Esophagus squamous epithelium (tissue), 5 donors: ENCODE results near the gene TMEM256. TPM values are rescaled to one million over a fixed set of nuclear protein-coding genes. Genes with fewer than 3 reads are reported as not detected.
A peak's percentile ranks its signal among the peaks of the same experiment; 100 is the strongest.

ENCODE experiments used
- DNase-seq: peaks from one replicate; lab custom pipeline; 2025; lab: John Stamatoyannopoulos, UW
- H3K27ac ChIP-seq, 4 donors: fragments of 200-600 bp; sonication (generic); one replicate each; pipeline ENCODE4 v1.5.1; 2016 to 2019; ENCODE audit warnings: mild to moderate bottlenecking in 1 of 4
- H3K27me3 ChIP-seq, 4 donors: fragments of 200-600 bp; sonication (generic); 1 replicate in 3 of 4; 2 replicates in 1 of 4; pipeline versions ENCODE4 v1.5.1 to v1.6.0; 2017 to 2021; ENCODE audit warnings: antibody characterized with exemption in 1 of 4
- H3K36me3 ChIP-seq, 3 donors: fragments of 200-600 bp; sonication (generic); one replicate each; pipeline ENCODE4 v1.5.1; 2016 to 2019
- H3K4me1 ChIP-seq, 3 donors: fragments of 200-600 bp; sonication (generic); one replicate each; pipeline ENCODE4 v1.5.1; 2017 to 2019
- H3K4me3 ChIP-seq, 4 donors: fragments of 200-600 bp; sonication (generic); 1 replicate in 3 of 4; 2 replicates in 1 of 4; pipeline ENCODE4 v1.5.1; 2016 to 2019; ENCODE audit warnings: mild to moderate bottlenecking in 2 of 4, moderate library complexity in 1 of 4
- H3K9me3 ChIP-seq, 3 donors: fragments of 200-600 bp; sonication (generic); one replicate each; pipeline ENCODE4 v1.5.1; 2016 to 2019
- POLR2A ChIP-seq, 4 donors: fragments of 450-650 bp; IDR thresholded peaks; one replicate each; pipeline ENCODE4 v1.6.1; 2017; ENCODE audit warnings: antibody characterized with exemption in 4 of 4, mild to moderate bottlenecking in 4 of 4, moderate library complexity in 3 of 4
- WGBS, 2 donors: methylation state at CpG; one replicate each; pipeline ENCODE4 v1.1.5; 2018; 5-methylcytosine and 5-hydroxymethylcytosine counted together
- intact Hi-C: fragments of 100-400 bp; cut with DNase I; formaldehyde crosslinking; loops from one replicate; pipeline ENCODE4 v1.15.0; 2022
- total RNA-seq, 4 donors: library from RNA; depleted of rRNA; stranded (reverse); fragments of >200 nt; gene quantifications; one replicate each; pipeline ENCODE4 v1.1.0, GENCODE V29; 2016
- TF ChIP-seq, protein P1 (sequence below), 6 experiments: fragments of 450-650 bp in 4 of 6; fragments of 200-600 bp in 2 of 6; sonication (generic) in 2 of 6; IDR thresholded peaks; one replicate each; pipeline ENCODE4 v1.5.1; 2016 to 2019; ENCODE audit warnings: antibody characterized with exemption in 6 of 6, mild to moderate bottlenecking in 4 of 6, moderate library complexity in 4 of 6
- donor health status: DM: yes; HTN: yes; CAD: no.

Gene TMEM256
- total RNA-seq, 4 donors from 2014 or later, result 27.9 to 88.0 (median 66.7) TPM

DNA sequence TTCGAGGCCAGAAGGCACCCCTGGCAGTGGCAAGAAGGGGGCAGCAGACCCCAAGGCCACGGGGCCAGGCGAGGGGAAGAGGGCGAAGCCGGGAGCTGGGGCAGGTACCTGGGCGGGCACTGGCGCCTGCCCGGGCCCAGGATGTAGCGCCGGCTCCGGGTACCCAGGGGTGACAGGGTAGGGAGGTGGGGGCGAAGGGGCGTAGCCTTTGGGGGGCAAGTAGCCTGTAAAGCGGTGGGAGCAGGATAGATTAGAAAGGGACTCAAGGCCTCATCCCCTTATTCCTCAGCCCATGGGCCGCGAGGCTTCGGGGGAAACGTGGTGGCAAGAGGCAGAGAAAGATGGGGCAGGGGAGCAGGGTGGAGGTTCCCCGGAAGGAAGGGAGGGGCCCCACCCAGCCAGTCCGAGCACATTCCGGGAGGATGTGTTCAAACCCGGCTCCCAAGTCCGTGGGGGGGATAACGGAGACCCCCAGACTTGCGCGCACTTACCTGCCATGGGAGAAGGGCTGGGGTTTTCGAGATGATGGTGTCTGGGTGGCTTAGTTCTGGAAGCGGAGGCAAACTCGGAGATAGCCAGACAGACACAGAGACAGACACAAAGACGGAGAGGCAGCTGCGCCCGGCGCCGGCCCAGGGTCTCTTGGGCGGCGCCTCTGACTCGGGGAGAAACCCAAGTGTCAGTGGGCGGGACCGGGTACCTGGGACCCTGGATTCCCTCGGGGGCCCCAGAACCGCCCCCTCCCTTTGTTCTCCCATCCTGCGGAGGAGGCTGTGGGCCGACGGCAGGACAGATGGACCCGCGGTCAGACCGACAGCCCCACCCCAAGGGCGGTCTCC lies 10.1 kb downstream of the TMEM256 start:
- WGBS, 2 donors, result 2 to 7% methylated on average over 12 to 21 of the region's 48 CpGs
- H3K27ac ChIP-seq, result peak overlapping the region; percentile 87 to 97 (median 94)
- peaks cover 14 to 45% (median 14%) of the 10 kb centered on the region in 3 donors for H3K36me3 ChIP-seq
- intact Hi-C loops, result no loop called here
- peaks cover 11 to 32% (median 17%) of the 10 kb centered on the region in 3 donors for H3K4me1 ChIP-seq
- TF ChIP-seq POLR2A (IDR thresholded peaks at IDR 0.05), result no peak
- TF ChIP-seq, protein P1, sequence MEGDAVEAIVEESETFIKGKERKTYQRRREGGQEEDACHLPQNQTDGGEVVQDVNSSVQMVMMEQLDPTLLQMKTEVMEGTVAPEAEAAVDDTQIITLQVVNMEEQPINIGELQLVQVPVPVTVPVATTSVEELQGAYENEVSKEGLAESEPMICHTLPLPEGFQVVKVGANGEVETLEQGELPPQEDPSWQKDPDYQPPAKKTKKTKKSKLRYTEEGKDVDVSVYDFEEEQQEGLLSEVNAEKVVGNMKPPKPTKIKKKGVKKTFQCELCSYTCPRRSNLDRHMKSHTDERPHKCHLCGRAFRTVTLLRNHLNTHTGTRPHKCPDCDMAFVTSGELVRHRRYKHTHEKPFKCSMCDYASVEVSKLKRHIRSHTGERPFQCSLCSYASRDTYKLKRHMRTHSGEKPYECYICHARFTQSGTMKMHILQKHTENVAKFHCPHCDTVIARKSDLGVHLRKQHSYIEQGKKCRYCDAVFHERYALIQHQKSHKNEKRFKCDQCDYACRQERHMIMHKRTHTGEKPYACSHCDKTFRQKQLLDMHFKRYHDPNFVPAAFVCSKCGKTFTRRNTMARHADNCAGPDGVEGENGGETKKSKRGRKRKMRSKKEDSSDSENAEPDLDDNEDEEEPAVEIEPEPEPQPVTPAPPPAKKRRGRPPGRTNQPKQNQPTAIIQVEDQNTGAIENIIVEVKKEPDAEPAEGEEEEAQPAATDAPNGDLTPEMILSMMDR (IDR thresholded peaks at IDR 0.05), result no peak
- no peaks in the 10 kb centered on the region for H3K9me3 ChIP-seq
- no peak for DNase-seq
- H3K4me3 ChIP-seq, result peak overlapping the region; percentile 75 to 93 (median 86)
- no peaks in the 10 kb centered on the region for H3K27me3 ChIP-seq

DNA sequence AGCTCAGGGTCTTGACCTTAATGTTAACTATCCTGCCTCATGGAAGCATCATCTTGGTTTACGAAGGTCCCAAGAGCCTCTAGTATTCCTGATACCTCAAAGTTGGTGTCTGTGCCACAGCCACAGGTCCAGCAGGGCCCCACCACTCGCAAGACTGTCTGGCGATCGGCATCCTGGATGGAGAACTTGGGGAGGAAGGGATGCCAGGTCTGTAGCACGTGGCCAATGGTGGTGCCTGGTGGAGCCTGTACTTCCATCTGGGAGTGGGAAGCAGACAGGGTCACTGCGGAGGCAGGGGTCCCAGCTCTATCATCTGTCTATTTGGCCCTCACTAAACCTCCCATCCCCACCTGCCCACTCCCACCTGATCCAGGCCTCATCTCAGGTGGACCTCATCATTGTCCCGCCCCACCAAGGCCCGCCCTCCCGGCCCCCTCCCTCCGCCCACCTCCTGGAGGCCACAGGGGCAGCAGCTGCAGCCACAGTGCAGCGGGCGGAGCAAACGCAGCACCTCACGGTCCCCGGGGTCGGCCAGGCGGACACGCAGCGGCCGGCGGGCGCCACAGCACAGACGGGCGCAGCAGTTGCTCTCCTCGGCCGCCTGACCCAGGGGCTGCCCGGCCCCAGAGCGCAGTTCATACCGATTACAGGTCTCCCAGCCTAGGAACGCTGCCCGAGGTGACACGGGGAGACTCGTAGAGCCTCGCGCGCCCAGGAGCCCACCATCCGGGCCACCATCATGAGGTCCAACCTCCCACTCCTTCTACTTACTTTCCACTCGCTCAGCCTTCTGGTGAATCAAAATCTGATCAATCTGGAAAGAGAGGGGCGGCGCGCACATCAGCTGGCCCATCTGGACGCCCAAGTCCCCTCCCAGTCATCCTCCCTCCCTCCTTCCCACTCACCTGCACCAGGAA lies 10.9 kb downstream of the TMEM256 start:
- Histone ChIP-seq H3K4me1 (peaks cover 11 to 32% (median 17%) of the 10 kb centered on the region in 3 donors), H3K9me3 (no peaks in the 10 kb centered on the region), H3K27ac (peak overlapping the region; percentile 87 to 97 (median 94)), H3K36me3 (peaks cover 21 to 54% (median 22%) of the 10 kb centered on the region in 3 donors), H3K4me3 (peak overlapping the region; percentile 75 to 93 (median 86)), H3K27me3 (no peaks in the 10 kb centered on the region)
- TF ChIP-seq POLR2A (IDR thresholded peaks at IDR 0.05), result no peak
- TF ChIP-seq, protein P1 (IDR thresholded peaks at IDR 0.05), result no peak
- WGBS, 2 donors, result 63 to 87% methylated on average over 19 to 20 of the region's 42 CpGs
- intact Hi-C loops, result no loop called here
- DNase-seq, result no peak

DNA sequence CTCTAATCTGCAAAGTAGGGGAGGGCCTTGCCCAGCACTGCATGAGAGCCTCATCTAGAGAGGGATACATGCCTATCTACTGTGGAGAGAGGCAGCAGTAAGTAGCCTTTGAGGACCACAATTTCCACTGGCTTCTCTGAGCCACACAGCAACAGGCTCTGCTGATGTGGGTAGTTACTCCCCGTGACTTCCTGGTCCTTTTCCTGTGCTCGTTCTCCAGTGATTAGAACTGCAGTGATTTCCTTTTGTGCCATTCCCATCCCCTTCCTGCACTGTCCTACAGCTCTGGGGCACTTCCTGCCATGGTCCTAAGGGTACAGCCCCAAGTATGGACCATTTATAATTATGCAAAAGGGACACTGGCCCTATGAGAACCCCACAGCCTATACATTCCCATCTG lies 12.6 kb downstream of the TMEM256 start:
- TF ChIP-seq, protein P1 (IDR thresholded peaks at IDR 0.05), result no peak
- no peak for TF ChIP-seq POLR2A (IDR thresholded peaks at IDR 0.05)
- DNase-seq, result no peak
- Histone ChIP-seq H3K36me3 (peaks cover 23 to 70% (median 25%) of the 10 kb centered on the region in 3 donors), H3K4me3 (no peak overlapping the region), H3K27me3 (no peaks in the 10 kb centered on the region), H3K9me3 (no peaks in the 10 kb centered on the region), H3K27ac (peak overlapping the region in 1 of 4 donors; percentile 54), H3K4me1 (peaks cover 11 to 32% (median 17%) of the 10 kb centered on the region in 3 donors)
- intact Hi-C loops, result no loop called here
- 41 to 53% methylated on average over 2 of the region's 2 CpGs for WGBS, 2 donors

DNA sequence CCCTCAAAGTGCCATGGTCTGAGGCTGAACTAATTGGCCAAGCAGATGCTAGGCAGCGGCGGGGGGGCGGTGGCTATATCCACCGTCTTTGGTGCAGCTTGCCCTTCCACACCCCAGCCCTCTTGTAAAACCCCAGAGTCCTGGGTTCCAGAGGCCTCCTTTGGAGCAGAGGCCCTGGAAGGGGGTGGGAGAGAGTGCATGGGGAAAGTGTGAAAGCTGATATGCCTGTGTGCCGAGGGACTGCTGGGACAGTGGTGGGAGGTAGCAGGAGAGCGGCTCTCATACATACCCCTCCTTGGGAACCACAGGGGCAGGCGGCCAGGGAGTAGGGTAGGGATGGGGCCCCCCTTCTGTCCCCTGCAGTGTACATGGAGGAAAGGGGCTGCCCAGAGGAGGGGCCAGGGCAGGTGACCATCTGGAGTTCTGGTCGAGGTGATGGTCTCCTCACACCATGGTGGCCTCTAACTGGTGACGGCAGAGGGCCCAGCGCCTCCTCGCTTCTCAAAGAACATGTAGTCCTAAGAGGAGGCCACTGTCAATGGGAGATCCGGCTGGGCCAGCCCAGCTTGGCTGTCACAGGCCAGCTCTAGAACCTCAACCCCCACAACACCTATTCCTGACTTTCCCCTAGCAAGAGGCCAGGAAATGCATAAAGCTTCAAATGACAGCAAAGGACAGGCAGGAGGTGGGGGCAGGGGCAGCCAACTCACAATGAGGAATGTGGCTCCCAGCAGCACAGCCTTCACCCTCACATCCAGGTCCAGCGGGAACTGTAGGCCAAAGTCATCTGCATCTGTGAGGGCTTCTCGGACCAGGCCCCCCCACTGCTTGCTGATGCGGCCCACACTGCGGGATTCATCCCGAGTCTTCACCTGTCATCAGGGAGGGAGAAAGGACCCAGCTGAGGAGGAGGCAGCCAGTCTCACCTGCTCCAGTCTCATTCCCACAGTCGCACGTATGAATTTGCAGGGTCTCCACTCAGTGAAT lies 13.7 kb downstream of the TMEM256 start:
- no peak for TF ChIP-seq POLR2A (IDR thresholded peaks at IDR 0.05)
- TF ChIP-seq, protein P1 (IDR thresholded peaks at IDR 0.05), result no peak
- no peaks in the 10 kb centered on the region for H3K9me3 ChIP-seq
- no peak for DNase-seq
- intact Hi-C loops, result no loop called here
- no peak overlapping the region for H3K27ac ChIP-seq
- H3K4me3 ChIP-seq, result no peak overlapping the region
- H3K27me3 ChIP-seq, result no peaks in the 10 kb centered on the region
- peaks cover 23 to 81% (median 25%) of the 10 kb centered on the region in 3 donors for H3K36me3 ChIP-seq
- 78 to 81% methylated on average over 12 to 17 of the region's 19 CpGs for WGBS, 2 donors
- H3K4me1 ChIP-seq, result peaks cover 10 to 29% (median 14%) of the 10 kb centered on the region in 3 donors
